Measurements from ENCODE around the gene SMAD4.

DNA sequence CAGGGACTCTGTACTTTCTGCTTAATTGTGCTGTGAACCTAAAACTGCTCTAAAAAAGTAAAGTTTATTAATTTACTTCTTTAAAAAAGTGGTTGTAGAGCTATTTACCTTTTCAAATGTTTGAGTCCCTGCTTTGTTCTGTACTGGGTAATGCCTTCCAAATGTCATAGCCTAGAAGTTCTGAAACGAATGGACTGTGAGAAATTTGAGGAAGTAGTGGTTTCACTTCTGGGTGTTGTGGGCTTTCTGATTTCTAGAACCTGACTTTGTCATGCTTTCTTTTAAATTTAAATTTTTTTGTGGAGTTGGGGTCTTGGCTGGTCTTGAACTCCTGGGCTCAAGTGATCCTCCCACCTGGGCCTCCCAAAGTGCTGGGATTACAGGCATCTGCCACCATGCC, 44.6 kb downstream of the SMAD4 start:
- TF ChIP-seq, protein P1, sequence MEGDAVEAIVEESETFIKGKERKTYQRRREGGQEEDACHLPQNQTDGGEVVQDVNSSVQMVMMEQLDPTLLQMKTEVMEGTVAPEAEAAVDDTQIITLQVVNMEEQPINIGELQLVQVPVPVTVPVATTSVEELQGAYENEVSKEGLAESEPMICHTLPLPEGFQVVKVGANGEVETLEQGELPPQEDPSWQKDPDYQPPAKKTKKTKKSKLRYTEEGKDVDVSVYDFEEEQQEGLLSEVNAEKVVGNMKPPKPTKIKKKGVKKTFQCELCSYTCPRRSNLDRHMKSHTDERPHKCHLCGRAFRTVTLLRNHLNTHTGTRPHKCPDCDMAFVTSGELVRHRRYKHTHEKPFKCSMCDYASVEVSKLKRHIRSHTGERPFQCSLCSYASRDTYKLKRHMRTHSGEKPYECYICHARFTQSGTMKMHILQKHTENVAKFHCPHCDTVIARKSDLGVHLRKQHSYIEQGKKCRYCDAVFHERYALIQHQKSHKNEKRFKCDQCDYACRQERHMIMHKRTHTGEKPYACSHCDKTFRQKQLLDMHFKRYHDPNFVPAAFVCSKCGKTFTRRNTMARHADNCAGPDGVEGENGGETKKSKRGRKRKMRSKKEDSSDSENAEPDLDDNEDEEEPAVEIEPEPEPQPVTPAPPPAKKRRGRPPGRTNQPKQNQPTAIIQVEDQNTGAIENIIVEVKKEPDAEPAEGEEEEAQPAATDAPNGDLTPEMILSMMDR (IDR thresholded peaks at IDR 0.05 in 8 of 11, conservative IDR thresholded peaks at IDR 0.05 in 3 of 11) = no peak
- no peak for TF ChIP-seq POLR2A (IDR thresholded peaks at IDR 0.05)
- TF ChIP-seq POLR2AphosphoS5 (IDR thresholded peaks at IDR 0.05) = no peak
